HepG2 (cell line): ENCODE measurements around the gene EPHX1. TPM values are rescaled to one million over a fixed set of nuclear protein-coding genes. Genes with fewer than 3 reads are reported as not detected.

Experiments
- ATAC-seq: fragments of 200-7000 bp; cut with Tn5 transposase; 3 replicates; pipeline ENCODE4 v1.9.1; 2020; ENCODE audit warnings: mild to moderate bottlenecking, moderate library complexity
- BruUV-seq: library from RNA; stranded (reverse); fragments of 400-500 nt; replicated peaks from 2 replicates; lab custom pipeline; 2021; lab: Mats Ljungman, UMichigan
- CTCF ChIA-PET: fragments of 300-600 bp; formaldehyde crosslinking; extraction: SDS; loops from one replicate; lab custom pipeline; 2021; ENCODE audit warnings: low total read pairs, inconsistent platforms, low intra/inter-chr PET ratio; lab: Yijun Ruan, JAX
- POLR2A ChIA-PET: fragments of 350-600 bp; sonication (Branson Sonifier 250); formaldehyde crosslinking; loops from one replicate; lab custom pipeline; 2020; ENCODE audit warnings: antibody characterized with exemption, inconsistent platforms; lab: Yijun Ruan, JAX
- DNase-seq: peaks from one replicate; pipeline ENCODE4 v3.0.0-alpha.2; 2015; ENCODE audit warnings: low spot score
- FAIRE-seq: peaks from 3 replicates; lab custom pipeline; 2011; peaks lifted over from hg19 to GRCh38; lab: Jason Lieb, UNC
- H2AFZ ChIP-seq: one replicate; pipeline ENCODE4 v1.6.1; 2011; ENCODE audit warnings: low read length, inconsistent platforms
- H3K27ac ChIP-seq: fragments of 300-600 bp; 3 replicates; pipeline ENCODE4 v1.8.0; 2011; ENCODE audit warnings: mixed run types, mild to moderate bottlenecking, mixed read lengths, low read length, inconsistent platforms; ENCODE audit not compliant: insufficient read depth; ENCODE audit errors: extremely low read length
- H3K27me3 ChIP-seq, 2 experiments: fragments of 200-600 bp in 1 of 2; 2 replicates in 1 of 2; 3 replicates in 1 of 2; pipeline versions ENCODE4 v1.6.0 to v1.8.0; 2011; ENCODE audit warnings: low read length in 2 of 2, mild to moderate bottlenecking in 2 of 2, moderate library complexity in 2 of 2, inconsistent platforms in 1 of 2; ENCODE audit not compliant: insufficient read depth in 2 of 2, control insufficient read depth in 1 of 2
- H3K36me3 ChIP-seq, 2 experiments: fragments of 200-600 bp in 1 of 2; replicated peaks in 1 of 2; 2 replicates in 1 of 2; 3 replicates in 1 of 2; pipeline versions ENCODE4 v1.5.1 to v1.8.0; 2011; ENCODE audit warnings: low read length in 2 of 2, inconsistent platforms in 1 of 2; ENCODE audit not compliant: insufficient read depth in 2 of 2, control insufficient read depth in 1 of 2
- H3K4me1 ChIP-seq: 2 replicates; pipeline ENCODE4 v1.5.1; 2012; ENCODE audit warnings: low read length, inconsistent platforms; ENCODE audit not compliant: insufficient read depth
- H3K4me2 ChIP-seq: 2 replicates; pipeline ENCODE4 v1.6.0; 2011; ENCODE audit warnings: low read depth, low read length, inconsistent platforms
- H3K4me3 ChIP-seq, 3 experiments: fragments of 200-600 bp in 1 of 3; sonication (generic), shearing (Covaris generic) in 1 of 3; replicated peaks in 1 of 3; 2 replicates each; pipeline ENCODE4 v1.5.1; 2011 to 2016; ENCODE audit warnings: low read length in 3 of 3, inconsistent platforms in 2 of 3, low read depth in 2 of 3, mild to moderate bottlenecking in 2 of 3, control low read depth in 1 of 3, mixed read lengths in 1 of 3; ENCODE audit not compliant: insufficient read depth in 1 of 3
- H3K79me2 ChIP-seq: one replicate; pipeline ENCODE4 v1.6.1; 2011; ENCODE audit warnings: low read length, inconsistent platforms; ENCODE audit not compliant: insufficient read depth
- H3K9ac ChIP-seq: 2 replicates; pipeline ENCODE4 v1.6.0; 2011; ENCODE audit warnings: mild to moderate bottlenecking, low read depth, low read length, inconsistent platforms; ENCODE audit not compliant: insufficient read depth
- H3K9me3 ChIP-seq: 2 replicates; pipeline ENCODE4 v1.5.1; 2012; ENCODE audit warnings: mild to moderate bottlenecking, low read length
- H4K20me1 ChIP-seq: 2 replicates; pipeline ENCODE4 v1.6.0; 2011; ENCODE audit warnings: inconsistent platforms, mild to moderate bottlenecking, low read length, moderate library complexity; ENCODE audit not compliant: insufficient read depth
- FOXM1 ChIP-seq: sonication (generic); formaldehyde crosslinking; IDR thresholded peaks from 2 replicates; pipeline ENCODE4 v1.5.0; 2020; ENCODE audit warnings: missing genetic modification reagents
- GABPA ChIP-seq, 2 experiments: IDR thresholded peaks; 2 replicates each; pipeline ENCODE4 v1.6.1; 2011 to 2016; ENCODE audit warnings: low read depth in 2 of 2, low read length in 1 of 2, missing biosample characterization in 1 of 2, missing genetic modification characterization in 1 of 2
- POLR2G ChIP-seq: fragments of 200-400 bp; formaldehyde crosslinking; IDR thresholded peaks from 2 replicates; pipeline ENCODE4 v1.6.1; 2018; ENCODE audit warnings: mild to moderate bottlenecking, low read depth, low read length, moderate library complexity
- RELA ChIP-seq: sonication (generic); formaldehyde crosslinking; IDR thresholded peaks from 2 replicates; pipeline ENCODE4 v1.4.0; 2020; ENCODE audit warnings: missing genetic modification reagents
- SAFB2 ChIP-seq: sonication (generic); formaldehyde crosslinking; IDR thresholded peaks from 2 replicates; pipeline ENCODE4 v1.5.1; 2020; ENCODE audit warnings: missing genetic modification reagents, low read depth, mild to moderate bottlenecking, borderline replicate concordance
- SP2 ChIP-seq: sonication (generic); formaldehyde crosslinking; IDR thresholded peaks from 2 replicates; pipeline ENCODE4 v1.5.1; 2020; ENCODE audit warnings: mild to moderate bottlenecking, missing genetic modification reagents
- U2AF2 ChIP-seq: fragments of 200-400 bp; formaldehyde crosslinking; IDR thresholded peaks from 2 replicates; pipeline ENCODE4 v1.6.1; 2017; ENCODE audit warnings: low read depth, mild to moderate bottlenecking, low read length
- ZMYM4 ChIP-seq: sonication (generic); formaldehyde crosslinking; IDR thresholded peaks from 2 replicates; pipeline ENCODE4 v1.8.1; 2023; ENCODE audit warnings: mild to moderate bottlenecking, missing genetic modification reagents
- ZNF256 ChIP-seq: sonication (generic); formaldehyde crosslinking; conservative IDR thresholded peaks from 2 replicates; pipeline ENCODE4 v1.4.0; 2020; ENCODE audit warnings: missing genetic modification reagents
- ZNF510 ChIP-seq: sonication (generic); formaldehyde crosslinking; IDR thresholded peaks from 2 replicates; pipeline ENCODE4 v1.4.0; 2020; ENCODE audit warnings: low read depth, mild to moderate bottlenecking, missing genetic modification reagents
- ZNF879 ChIP-seq: sonication (generic); formaldehyde crosslinking; IDR thresholded peaks from 2 replicates; pipeline ENCODE4 v1.8.1; 2023; ENCODE audit warnings: missing genetic modification reagents
- WGBS: methylation state at CpG from one replicate; pipeline ENCODE4 v1.1.6; 2017; ENCODE audit warnings: low lambda C conversion rate; 5-methylcytosine and 5-hydroxymethylcytosine counted together
- in situ Hi-C: cut with HindIII; loops from 2 replicates; pipeline ENCODE4 v1.10.0; 2017; ENCODE audit warnings: low pct_unique_long_range_greater_than_20kb; ENCODE audit not compliant: extremely low pct_ligation_motif_present
- intact Hi-C: fragments of 100-400 bp; cut with micrococcal nuclease; formaldehyde crosslinking; loops from one replicate; pipeline ENCODE4 v1.10.0; 2022; ENCODE audit not compliant: unreplicated experiment
- polyA plus RNA-seq, 8 experiments: library from polyadenylated mRNA; depleted of rRNA in 3 of 8; stranded (reverse) in 7 of 8; unstranded in 1 of 8; fragments of >200 nt; fragmentation: Illumina TruSeq in 4 of 8; extraction: Trizol in 4 of 8; gene quantifications; 2 replicates each; pipeline versions ENCODE4 v1.2.1 to v1.2.3, GENCODE V29; 2011 to 2016; ENCODE audit warnings: low read depth in 4 of 8, missing spikeins in 1 of 8, mixed read lengths in 1 of 8; ENCODE audit not compliant: insufficient read depth in 1 of 8
- total RNA-seq, 5 experiments: library from RNA; depleted of rRNA; stranded (reverse); fragments of >200 nt; fragmentation: Illumina TruSeq; extraction: Trizol; gene quantifications; 2 replicates each; pipeline ENCODE4 v1.2.3, GENCODE V29; 2016; ENCODE audit warnings: low read depth in 1 of 5
- TF ChIP-seq, protein P1 (sequence below): sonication (generic); formaldehyde crosslinking; IDR thresholded peaks from 2 replicates; pipeline ENCODE4 v1.5.0; 2020; ENCODE audit warnings: mild to moderate bottlenecking, missing genetic modification reagents
- TF ChIP-seq, protein P2 (sequence below): sonication (generic); formaldehyde crosslinking; IDR thresholded peaks from 2 replicates; pipeline ENCODE4 v1.4.0; 2020; ENCODE audit warnings: missing genetic modification reagents
- TF ChIP-seq, protein P3 (sequence below): sonication (generic); formaldehyde crosslinking; IDR thresholded peaks from 2 replicates; pipeline ENCODE4 v1.5.0; 2020; ENCODE audit warnings: missing genetic modification reagents
- TF ChIP-seq, protein P4 (sequence below): sonication (generic); formaldehyde crosslinking; IDR thresholded peaks from 2 replicates; pipeline ENCODE4 v1.5.1; 2020; ENCODE audit warnings: missing genetic modification reagents, mild to moderate bottlenecking, borderline replicate concordance

EPHX1 gene
- total and polyA plus RNA-seq, 2 of the 13 experiments (the other 11 are each of a cell fraction or from before 2014, with no cell fraction given): 27.7 to 36.5 TPM

DNA sequence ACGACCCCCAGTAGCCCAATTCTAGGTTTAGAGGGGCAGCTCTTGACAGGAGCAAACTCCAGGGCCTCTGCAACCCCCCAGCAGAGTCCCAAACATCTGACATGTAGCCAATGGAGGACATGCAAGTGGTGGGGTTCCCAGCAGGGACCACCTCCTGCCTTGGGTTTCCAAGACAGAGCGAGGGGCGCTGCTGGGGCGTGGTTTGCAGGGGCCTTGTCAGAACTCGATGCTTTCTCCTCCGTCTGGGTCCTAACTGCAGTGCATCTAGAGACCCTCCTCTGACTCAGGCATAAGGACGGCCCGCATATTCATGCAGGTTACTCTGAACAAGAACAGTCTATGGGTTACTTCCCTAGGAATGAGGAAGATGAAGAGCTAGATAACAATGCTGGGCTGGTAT is 17.2 kb downstream of the EPHX1 start:
- Histone ChIP-seq H3K4me2 (no peak overlapping the region), H3K4me1 (peaks cover 55% of the 10 kb centered on the region), H4K20me1 (no peaks in the 10 kb centered on the region), H3K79me2 (peaks cover 19% of the 10 kb centered on the region), H3K27me3 (no peaks in the 10 kb centered on the region), H2AFZ (no peak overlapping the region), H3K36me3 (peaks cover 5 to 33% of the 10 kb centered on the region in 2 experiments; a peak in 4 of 5 replicates), H3K27ac (no peak overlapping the region), H3K4me3 (no peak overlapping the region), H3K9ac (no peak overlapping the region), H3K9me3 (no peaks in the 10 kb centered on the region)
- POLR2A ChIA-PET: interaction anchor here (0.7 kb wide), 1 partner anchor 13 kb away, joined by 3 read pairs; no protein-coding TSS in a partner anchor
- intact Hi-C loops (loop anchor here (10.0 kb wide), 1 partner anchor 98 kb away; the partner anchor contains the start of gene PYCR2), in situ Hi-C loops (loop anchor here (5.0 kb wide), 1 partner anchor 350 kb away; no protein-coding TSS in a partner anchor)
- CTCF ChIA-PET: no interaction called here
- FAIRE-seq (no peak), DNase-seq (no peak), ATAC-seq (no peak)
- BruUV-seq: no TSS peak
- no peak for TF ChIP-seq SAFB2 (CRISPR knock-in tag)
- TF ChIP-seq U2AF2: no peak
- TF ChIP-seq, protein P1, sequence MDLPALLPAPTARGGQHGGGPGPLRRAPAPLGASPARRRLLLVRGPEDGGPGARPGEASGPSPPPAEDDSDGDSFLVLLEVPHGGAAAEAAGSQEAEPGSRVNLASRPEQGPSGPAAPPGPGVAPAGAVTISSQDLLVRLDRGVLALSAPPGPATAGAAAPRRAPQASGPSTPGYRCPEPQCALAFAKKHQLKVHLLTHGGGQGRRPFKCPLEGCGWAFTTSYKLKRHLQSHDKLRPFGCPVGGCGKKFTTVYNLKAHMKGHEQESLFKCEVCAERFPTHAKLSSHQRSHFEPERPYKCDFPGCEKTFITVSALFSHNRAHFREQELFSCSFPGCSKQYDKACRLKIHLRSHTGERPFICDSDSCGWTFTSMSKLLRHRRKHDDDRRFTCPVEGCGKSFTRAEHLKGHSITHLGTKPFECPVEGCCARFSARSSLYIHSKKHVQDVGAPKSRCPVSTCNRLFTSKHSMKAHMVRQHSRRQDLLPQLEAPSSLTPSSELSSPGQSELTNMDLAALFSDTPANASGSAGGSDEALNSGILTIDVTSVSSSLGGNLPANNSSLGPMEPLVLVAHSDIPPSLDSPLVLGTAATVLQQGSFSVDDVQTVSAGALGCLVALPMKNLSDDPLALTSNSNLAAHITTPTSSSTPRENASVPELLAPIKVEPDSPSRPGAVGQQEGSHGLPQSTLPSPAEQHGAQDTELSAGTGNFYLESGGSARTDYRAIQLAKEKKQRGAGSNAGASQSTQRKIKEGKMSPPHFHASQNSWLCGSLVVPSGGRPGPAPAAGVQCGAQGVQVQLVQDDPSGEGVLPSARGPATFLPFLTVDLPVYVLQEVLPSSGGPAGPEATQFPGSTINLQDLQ (CRISPR knock-in tag): no peak
- no peak for TF ChIP-seq POLR2G
- TF ChIP-seq GABPA (IDR thresholded peaks at IDR 0.05; ENCODE audit: low read depth, low read length): no peak
- no peak for TF ChIP-seq GABPA (CRISPR knock-in tag; IDR thresholded peaks at IDR 0.05; ENCODE audit: low read depth)
- TF ChIP-seq ZMYM4 (CRISPR knock-in tag): no peak
- TF ChIP-seq RELA: no peak
- no peak for TF ChIP-seq SP2
- TF ChIP-seq, protein P2, sequence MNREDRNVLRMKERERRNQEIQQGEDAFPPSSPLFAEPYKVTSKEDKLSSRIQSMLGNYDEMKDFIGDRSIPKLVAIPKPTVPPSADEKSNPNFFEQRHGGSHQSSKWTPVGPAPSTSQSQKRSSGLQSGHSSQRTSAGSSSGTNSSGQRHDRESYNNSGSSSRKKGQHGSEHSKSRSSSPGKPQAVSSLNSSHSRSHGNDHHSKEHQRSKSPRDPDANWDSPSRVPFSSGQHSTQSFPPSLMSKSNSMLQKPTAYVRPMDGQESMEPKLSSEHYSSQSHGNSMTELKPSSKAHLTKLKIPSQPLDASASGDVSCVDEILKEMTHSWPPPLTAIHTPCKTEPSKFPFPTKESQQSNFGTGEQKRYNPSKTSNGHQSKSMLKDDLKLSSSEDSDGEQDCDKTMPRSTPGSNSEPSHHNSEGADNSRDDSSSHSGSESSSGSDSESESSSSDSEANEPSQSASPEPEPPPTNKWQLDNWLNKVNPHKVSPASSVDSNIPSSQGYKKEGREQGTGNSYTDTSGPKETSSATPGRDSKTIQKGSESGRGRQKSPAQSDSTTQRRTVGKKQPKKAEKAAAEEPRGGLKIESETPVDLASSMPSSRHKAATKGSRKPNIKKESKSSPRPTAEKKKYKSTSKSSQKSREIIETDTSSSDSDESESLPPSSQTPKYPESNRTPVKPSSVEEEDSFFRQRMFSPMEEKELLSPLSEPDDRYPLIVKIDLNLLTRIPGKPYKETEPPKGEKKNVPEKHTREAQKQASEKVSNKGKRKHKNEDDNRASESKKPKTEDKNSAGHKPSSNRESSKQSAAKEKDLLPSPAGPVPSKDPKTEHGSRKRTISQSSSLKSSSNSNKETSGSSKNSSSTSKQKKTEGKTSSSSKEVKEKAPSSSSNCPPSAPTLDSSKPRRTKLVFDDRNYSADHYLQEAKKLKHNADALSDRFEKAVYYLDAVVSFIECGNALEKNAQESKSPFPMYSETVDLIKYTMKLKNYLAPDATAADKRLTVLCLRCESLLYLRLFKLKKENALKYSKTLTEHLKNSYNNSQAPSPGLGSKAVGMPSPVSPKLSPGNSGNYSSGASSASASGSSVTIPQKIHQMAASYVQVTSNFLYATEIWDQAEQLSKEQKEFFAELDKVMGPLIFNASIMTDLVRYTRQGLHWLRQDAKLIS: no peak
- TF ChIP-seq ZNF510 (CRISPR knock-in tag): no peak
- TF ChIP-seq ZNF256 (CRISPR knock-in tag): no peak
- TF ChIP-seq, protein P3, sequence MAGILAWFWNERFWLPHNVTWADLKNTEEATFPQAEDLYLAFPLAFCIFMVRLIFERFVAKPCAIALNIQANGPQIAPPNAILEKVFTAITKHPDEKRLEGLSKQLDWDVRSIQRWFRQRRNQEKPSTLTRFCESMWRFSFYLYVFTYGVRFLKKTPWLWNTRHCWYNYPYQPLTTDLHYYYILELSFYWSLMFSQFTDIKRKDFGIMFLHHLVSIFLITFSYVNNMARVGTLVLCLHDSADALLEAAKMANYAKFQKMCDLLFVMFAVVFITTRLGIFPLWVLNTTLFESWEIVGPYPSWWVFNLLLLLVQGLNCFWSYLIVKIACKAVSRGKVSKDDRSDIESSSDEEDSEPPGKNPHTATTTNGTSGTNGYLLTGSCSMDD (CRISPR knock-in tag): no peak
- TF ChIP-seq, protein P4, sequence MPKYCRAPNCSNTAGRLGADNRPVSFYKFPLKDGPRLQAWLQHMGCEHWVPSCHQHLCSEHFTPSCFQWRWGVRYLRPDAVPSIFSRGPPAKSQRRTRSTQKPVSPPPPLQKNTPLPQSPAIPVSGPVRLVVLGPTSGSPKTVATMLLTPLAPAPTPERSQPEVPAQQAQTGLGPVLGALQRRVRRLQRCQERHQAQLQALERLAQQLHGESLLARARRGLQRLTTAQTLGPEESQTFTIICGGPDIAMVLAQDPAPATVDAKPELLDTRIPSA (CRISPR knock-in tag): no peak
- TF ChIP-seq ZNF879 (CRISPR knock-in tag): no peak
- no peak for TF ChIP-seq FOXM1 (CRISPR knock-in tag)
- 95% methylated on average over 3 of the region's 8 CpGs for WGBS
